ENCODE data around the gene LIN9. TPM values are rescaled to one million over a fixed set of nuclear protein-coding genes. Genes with fewer than 3 reads are reported as not detected.

Gene LIN9
- total and polyA plus RNA-seq, 2 of the 8 experiments (the other 6 are each of a cell fraction or from before 2014, with no cell fraction given) = 5.6 to 12.6 TPM

GRCh38 chr1:226308166-226308722 is 720 bp downstream of the LIN9 start (continued):
- no peak for TF ChIP-seq SP2 (IDR thresholded peaks at IDR 0.05; ENCODE audit: low read length)

Measured in H1 (cell line).